Upper lobe of right lung (tissue), 1 donor: ENCODE data around the gene DSCAM. TPM values are rescaled to one million over a fixed set of nuclear protein-coding genes. Genes with fewer than 3 reads are reported as not detected.

Experiments used
- ATAC-seq: fragments of 200-7000 bp; cut with Tn5 transposase; one replicate; pipeline ENCODE4 v1.9.1; 2020; ENCODE audit warnings: mild to moderate bottlenecking, moderate library complexity
- DNase-seq: peaks from one replicate; pipeline ENCODE4 v3.0.0-alpha.2; 2020
- H3K27ac ChIP-seq: fragments of 200-600 bp; one replicate; pipeline ENCODE4 v1.8.0; 2022
- H3K27me3 ChIP-seq: fragments of 200-600 bp; one replicate; pipeline ENCODE4 v1.8.0; 2022; ENCODE audit warnings: mild to moderate bottlenecking
- H3K36me3 ChIP-seq: fragments of 200-600 bp; one replicate; pipeline ENCODE4 v1.8.0; 2022
- H3K4me1 ChIP-seq: fragments of 200-600 bp; one replicate; pipeline ENCODE4 v1.8.0; 2022
- H3K4me3 ChIP-seq: fragments of 200-600 bp; one replicate; pipeline ENCODE4 v1.8.0; 2022; ENCODE audit warnings: mild to moderate bottlenecking
- H3K9me3 ChIP-seq: fragments of 200-600 bp; one replicate; pipeline ENCODE4 v1.8.0; 2022
- CTCF ChIP-seq: fragments of 200-600 bp; IDR thresholded peaks from one replicate; pipeline ENCODE4 v1.8.0; 2022; ENCODE audit warnings: antibody characterized with exemption
- intact Hi-C: fragments of 100-400 bp; cut with DNase I; formaldehyde crosslinking; loops from one replicate; pipeline ENCODE4 v1.11.0; 2022
- total RNA-seq: library from RNA; stranded (reverse); fragmentation: NEBNext Ultra II Directional; extraction: Animal tissue kit (Norgen Biotek cat#: 25700); gene quantifications from one replicate; pipeline ENCODE4 v1.2.1, GENCODE V29; 2021
- donor health status: DM: no; HTN: yes; CAD: no; lungs with severe emphysema.

Gene DSCAM
- total RNA-seq, 1 donor from 2014 or later = not detected

GRCh38 chr21:40636026-40636425, 210.9 kb downstream of the DSCAM start:
- TF ChIP-seq CTCF = no peak
- no peak overlapping the region for H3K27ac ChIP-seq
- intact Hi-C loops = no loop called here
- H3K9me3 ChIP-seq = no peaks in the 10 kb centered on the region
- DNase-seq (no peak), ATAC-seq (no peak)
- no peak overlapping the region for H3K4me3 ChIP-seq
- no peaks in the 10 kb centered on the region for H3K36me3 ChIP-seq
- no peaks in the 10 kb centered on the region for H3K4me1 ChIP-seq
- H3K27me3 ChIP-seq = no peaks in the 10 kb centered on the region

DNA sequence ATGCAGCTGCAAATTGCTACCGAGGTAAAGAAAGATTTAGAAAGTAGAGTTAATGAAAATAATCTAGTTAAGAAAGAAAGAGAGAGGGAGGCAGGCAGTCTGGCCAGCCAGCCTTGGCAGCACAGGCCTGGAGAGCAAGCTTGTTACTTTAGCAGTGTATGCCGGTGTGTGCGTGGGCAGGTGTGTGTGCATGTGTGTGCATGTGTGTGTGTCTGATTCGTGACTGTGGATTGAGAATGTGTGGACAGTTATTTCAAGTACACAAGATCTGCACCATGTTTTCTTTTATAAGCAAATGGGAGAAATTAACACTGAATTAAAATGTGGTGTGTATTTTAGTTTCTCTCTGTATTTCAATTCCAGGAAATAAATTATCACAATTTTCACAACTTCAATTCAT, 211.6 kb downstream of the DSCAM start:
- DNase-seq = no peak
- Histone ChIP-seq H3K9me3 (no peaks in the 10 kb centered on the region), H3K4me3 (no peak overlapping the region), H3K27me3 (no peaks in the 10 kb centered on the region), H3K4me1 (no peaks in the 10 kb centered on the region), H3K27ac (no peak overlapping the region), H3K36me3 (no peaks in the 10 kb centered on the region)
- ATAC-seq = no peak
- intact Hi-C loops = no loop called here
- TF ChIP-seq CTCF = no peak

- ATAC-seq = no peak
- DNase-seq = no peak
- no peak overlapping the region for H3K4me3 ChIP-seq
- no peaks in the 10 kb centered on the region for H3K36me3 ChIP-seq
- H3K27me3 ChIP-seq = no peaks in the 10 kb centered on the region
- intact Hi-C loops = no loop called here
- no peak for TF ChIP-seq CTCF
- H3K9me3 ChIP-seq = no peaks in the 10 kb centered on the region
- no peaks in the 10 kb centered on the region for H3K4me1 ChIP-seq
- no peak overlapping the region for H3K27ac ChIP-seq
These were observed 212.8 kb downstream of the DSCAM start for GRCh38 chr21:40634141-40634540.

GRCh38 chr21:40633048-40633447, 213.9 kb downstream of the DSCAM start:
- H3K27me3 ChIP-seq = no peaks in the 10 kb centered on the region
- no peak overlapping the region for H3K27ac ChIP-seq
- intact Hi-C loops = no loop called here
- DNase-seq (no peak), ATAC-seq (no peak)
- H3K4me3 ChIP-seq = no peak overlapping the region
- H3K4me1 ChIP-seq = no peaks in the 10 kb centered on the region
- no peaks in the 10 kb centered on the region for H3K36me3 ChIP-seq
- no peaks in the 10 kb centered on the region for H3K9me3 ChIP-seq
- TF ChIP-seq CTCF = no peak

DNA sequence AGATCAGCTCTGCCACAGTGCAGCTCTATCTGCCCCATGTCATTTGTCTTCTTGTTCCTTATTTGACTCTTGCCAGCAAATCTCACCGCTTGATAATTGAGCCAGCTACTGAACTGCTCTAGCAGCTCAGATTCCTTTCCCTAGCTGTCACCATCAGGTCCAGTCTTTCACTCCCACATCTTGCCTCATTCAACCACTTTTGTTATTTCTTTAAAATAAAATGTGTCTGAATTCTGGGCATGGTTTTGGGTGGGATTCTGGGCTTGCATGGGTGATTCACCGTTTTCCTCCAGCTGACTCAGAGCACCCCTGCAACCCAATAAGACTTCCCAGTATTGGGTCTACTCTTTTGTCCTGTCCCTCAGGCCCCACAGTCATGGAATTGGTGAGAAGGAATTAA, 215.7 kb downstream of the DSCAM start:
- intact Hi-C loops = no loop called here
- no peak overlapping the region for H3K27ac ChIP-seq
- no peaks in the 10 kb centered on the region for H3K27me3 ChIP-seq
- no peak for ATAC-seq
- no peak for TF ChIP-seq CTCF
- H3K4me3 ChIP-seq = no peak overlapping the region
- no peaks in the 10 kb centered on the region for H3K36me3 ChIP-seq
- DNase-seq = no peak
- no peaks in the 10 kb centered on the region for H3K9me3 ChIP-seq
- no peaks in the 10 kb centered on the region for H3K4me1 ChIP-seq

DNA sequence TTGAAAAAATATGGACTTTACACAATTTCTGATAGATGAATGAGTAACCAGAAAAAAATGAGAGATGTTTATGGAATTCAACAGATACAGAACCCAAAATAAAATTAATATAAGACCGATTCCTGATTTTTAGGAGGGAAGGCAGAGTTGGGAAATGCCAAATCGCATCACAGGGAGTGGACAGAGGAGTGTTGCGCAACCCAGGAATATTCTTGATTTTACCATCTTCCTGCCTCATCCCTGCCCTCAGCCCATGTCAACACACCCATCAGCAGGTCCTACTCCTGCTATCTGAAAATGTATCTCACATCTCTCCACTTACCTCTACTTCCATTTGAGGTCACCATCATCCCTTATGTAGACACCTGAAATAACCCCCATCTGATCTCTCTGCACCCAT, 221.0 kb downstream of the DSCAM start:
- intact Hi-C loops = no loop called here
- ATAC-seq = no peak
- no peak for TF ChIP-seq CTCF
- Histone ChIP-seq H3K36me3 (no peaks in the 10 kb centered on the region), H3K4me1 (no peaks in the 10 kb centered on the region), H3K27ac (no peak overlapping the region), H3K27me3 (no peaks in the 10 kb centered on the region), H3K9me3 (no peaks in the 10 kb centered on the region), H3K4me3 (no peak overlapping the region)
- no peak for DNase-seq
